Suppressor macrophage treated with lipopolysaccharide for 1 hour (primary cell): Measurements from ENCODE around the gene FUT4.
"Not testable (repeated sequence)": the region's sequence is repeated elsewhere in the genome, so short reads cannot be mapped to it uniquely, and the experiment has no call there.

ENCODE experiments used
- DNase-seq, 3 donors: peaks; one replicate each; pipeline ENCODE4 v3.0.0-alpha.2; 2020 to 2022

FUT4 gene

GRCh38 chr11:94533696-94534630, 9.8 kb upstream of the FUT4 start:
- peak; percentile 75 to 92 (median 78) for DNase-seq

GRCh38 chr11:94536386-94536785, 7.3 kb upstream of the FUT4 start:
- no peak for DNase-seq

GRCh38 chr11:94537031-94537600, 6.6 kb upstream of the FUT4 start:
- DNase-seq = peak in 2 of 3 donors; percentile 33 to 40

- no peak for DNase-seq
Measured at GRCh38 chr11:94539420-94539819, 4.3 kb upstream of the FUT4 start.

GRCh38 chr11:94544646-94545263, 1.0 kb downstream of the FUT4 start:
- peak; percentile 31 to 57 (median 37) for DNase-seq

- DNase-seq = peak; percentile 24 to 41 (median 32)
Measured at GRCh38 chr11:94545264-94546161, 1.8 kb downstream of the FUT4 start.

GRCh38 chr11:94546162-94546470, 2.4 kb downstream of the FUT4 start:
- DNase-seq = no peak

- DNase-seq = peak in 1 of 3 donors; percentile 28
Measured at GRCh38 chr11:94546886-94547285, 3.2 kb downstream of the FUT4 start.

GRCh38 chr11:94549146-94549545, 5.4 kb downstream of the FUT4 start:
- DNase-seq = peak in 1 of 3 donors; percentile 24

- peak; percentile 45 to 59 (median 58) for DNase-seq
Measured at GRCh38 chr11:94550513-94550912, 6.8 kb downstream of the FUT4 start.

GRCh38 chr11:94553938-94554337, 10.2 kb downstream of the FUT4 start:
- no peak for DNase-seq

GRCh38 chr11:94555752-94556329, 12.1 kb downstream of the FUT4 start:
- not testable (repeated sequence) for DNase-seq

GRCh38 chr11:94557421-94557820, 13.7 kb downstream of the FUT4 start:
- no peak for DNase-seq

GRCh38 chr11:94557992-94558391, 14.3 kb downstream of the FUT4 start:
- DNase-seq = no peak

- peak; percentile 72 to 89 (median 83) for DNase-seq
Measured at GRCh38 chr11:94558468-94558867, 14.7 kb downstream of the FUT4 start.

GRCh38 chr11:94558932-94559331, 15.2 kb downstream of the FUT4 start:
- DNase-seq = no peak

- peak; percentile 76 to 84 (median 79) for DNase-seq
Measured at GRCh38 chr11:94559361-94559760, 15.6 kb downstream of the FUT4 start.

- peak; percentile 40 to 55 (median 46) for DNase-seq
Measured at GRCh38 chr11:94560834-94561233, 17.1 kb downstream of the FUT4 start.

GRCh38 chr11:94563176-94563847, 19.6 kb downstream of the FUT4 start:
- DNase-seq = peak in 2 of 3 donors; percentile 49 to 67

GRCh38 chr11:94563848-94564467, 20.2 kb downstream of the FUT4 start:
- DNase-seq = peak; percentile 57 to 76 (median 71)

- DNase-seq = no peak
Measured at GRCh38 chr11:94567181-94567670, 23.5 kb downstream of the FUT4 start, which contains the start of gene PIWIL4. TSS of gene PIWIL4 (plus strand) at chr11:94567368. CDS start at chr11:94567519, 151 bp downstream.
